A549 (cell line): ENCODE data around the gene SLC35C1.

ENCODE experiments used
- CTCF ChIP-seq: fragments of >200 bp; sonication (Bioruptor Twin); formaldehyde crosslinking; IDR thresholded peaks from 3 replicates; pipeline ENCODE4 v1.5.1; 2016
- MAFK ChIP-seq: fragments of 450-650 bp; IDR thresholded peaks from 2 replicates; pipeline ENCODE4 v1.6.1; 2014; ENCODE audit not compliant: partially characterized antibody

GRCh38 chr11:45810431-45811108 is 5.6 kb downstream of the SLC35C1 start:
- no peak for TF ChIP-seq MAFK
- TF ChIP-seq CTCF = no peak
